Esophagus squamous epithelium (tissue), 5 donors: ENCODE measurements around the gene SERINC4. TPM values are rescaled to one million over a fixed set of nuclear protein-coding genes. Genes with fewer than 3 reads are reported as not detected.
"Not testable (repeated sequence)": the region's sequence is repeated elsewhere in the genome, so short reads cannot be mapped to it uniquely, and the experiment has no call there.

Experiments used
- DNase-seq: peaks from one replicate; lab custom pipeline; 2025; lab: John Stamatoyannopoulos, UW
- H3K27ac ChIP-seq, 4 donors: fragments of 200-600 bp; sonication (generic); one replicate each; pipeline ENCODE4 v1.5.1; 2016 to 2019; ENCODE audit warnings: mild to moderate bottlenecking in 1 of 4
- H3K27me3 ChIP-seq, 4 donors: fragments of 200-600 bp; sonication (generic); 1 replicate in 3 of 4; 2 replicates in 1 of 4; pipeline versions ENCODE4 v1.5.1 to v1.6.0; 2017 to 2021; ENCODE audit warnings: antibody characterized with exemption in 1 of 4
- H3K36me3 ChIP-seq, 3 donors: fragments of 200-600 bp; sonication (generic); one replicate each; pipeline ENCODE4 v1.5.1; 2016 to 2019
- H3K4me1 ChIP-seq, 3 donors: fragments of 200-600 bp; sonication (generic); one replicate each; pipeline ENCODE4 v1.5.1; 2017 to 2019
- H3K4me3 ChIP-seq, 4 donors: fragments of 200-600 bp; sonication (generic); 1 replicate in 3 of 4; 2 replicates in 1 of 4; pipeline ENCODE4 v1.5.1; 2016 to 2019; ENCODE audit warnings: mild to moderate bottlenecking in 2 of 4, moderate library complexity in 1 of 4
- H3K9me3 ChIP-seq, 3 donors: fragments of 200-600 bp; sonication (generic); one replicate each; pipeline ENCODE4 v1.5.1; 2016 to 2019
- POLR2A ChIP-seq, 4 donors: fragments of 450-650 bp; IDR thresholded peaks; one replicate each; pipeline ENCODE4 v1.6.1; 2017; ENCODE audit warnings: antibody characterized with exemption in 4 of 4, mild to moderate bottlenecking in 4 of 4, moderate library complexity in 3 of 4
- WGBS, 2 donors: methylation state at CpG; one replicate each; pipeline ENCODE4 v1.1.5; 2018; 5-methylcytosine and 5-hydroxymethylcytosine counted together
- intact Hi-C: fragments of 100-400 bp; cut with DNase I; formaldehyde crosslinking; loops from one replicate; pipeline ENCODE4 v1.15.0; 2022
- total RNA-seq, 4 donors: library from RNA; depleted of rRNA; stranded (reverse); fragments of >200 nt; gene quantifications; one replicate each; pipeline ENCODE4 v1.1.0, GENCODE V29; 2016
- TF ChIP-seq, protein P1 (sequence below), 6 experiments: fragments of 450-650 bp in 4 of 6; fragments of 200-600 bp in 2 of 6; sonication (generic) in 2 of 6; IDR thresholded peaks; one replicate each; pipeline ENCODE4 v1.5.1; 2016 to 2019; ENCODE audit warnings: antibody characterized with exemption in 6 of 6, mild to moderate bottlenecking in 4 of 6, moderate library complexity in 4 of 6
- donor health status: DM: yes; HTN: yes; CAD: no.

SERINC4 gene
- total RNA-seq, 4 donors from 2014 or later = 0.19 TPM; not detected in 3

DNA sequence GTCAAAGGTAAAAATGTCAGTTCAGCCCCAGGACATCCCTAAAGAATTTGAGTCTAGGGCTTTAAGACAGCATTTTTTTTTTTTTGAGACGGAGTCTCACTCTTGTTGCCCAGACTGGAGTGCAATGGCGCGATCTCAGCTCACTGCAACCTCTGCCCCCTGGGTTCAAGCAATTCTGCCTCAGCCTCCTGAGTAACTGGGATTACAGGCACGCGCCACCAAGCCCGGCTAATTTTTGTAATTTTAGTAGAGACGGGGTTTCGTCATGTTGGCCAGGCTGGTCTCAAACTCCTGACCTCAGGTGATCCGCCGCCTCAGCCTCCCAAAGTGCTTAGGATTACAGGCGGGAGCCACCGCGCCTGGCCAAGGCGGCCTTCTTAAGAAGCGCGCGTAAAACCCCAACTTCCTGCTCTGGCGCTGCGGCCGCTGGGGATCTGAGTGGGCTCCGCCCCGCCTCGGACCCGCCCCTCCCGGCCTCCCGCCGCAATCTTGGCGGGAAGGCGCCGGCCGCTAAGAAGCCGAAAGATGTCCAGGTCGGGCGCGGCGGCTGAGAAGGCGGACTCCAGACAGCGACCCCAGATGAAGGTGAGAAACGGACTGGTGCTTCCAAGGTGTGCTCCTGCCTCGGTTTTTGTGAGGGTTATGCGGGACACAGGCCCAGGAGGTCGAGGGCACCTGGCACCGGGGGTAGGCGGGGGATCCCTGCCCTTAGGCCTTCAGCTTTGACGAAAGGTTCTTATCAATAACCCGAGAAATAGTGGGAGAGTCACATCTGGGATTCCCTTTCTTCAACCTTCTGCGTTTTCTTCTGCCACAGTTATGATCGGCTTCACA, 26.7 kb upstream of the SERINC4 start, which contains the start of gene WDR76:
WDR76 (plus strand) TSS at position 495 of the 834 bp plus-strand sequence; CDS start at position 526, 31 bp downstream.
- H3K36me3 ChIP-seq = no peaks in the 10 kb centered on the region
- H3K27me3 ChIP-seq = no peaks in the 10 kb centered on the region
- TF ChIP-seq POLR2A (IDR thresholded peaks at IDR 0.05) = peak in 1 of 4 donors; percentile 37
- TF ChIP-seq, protein P1, sequence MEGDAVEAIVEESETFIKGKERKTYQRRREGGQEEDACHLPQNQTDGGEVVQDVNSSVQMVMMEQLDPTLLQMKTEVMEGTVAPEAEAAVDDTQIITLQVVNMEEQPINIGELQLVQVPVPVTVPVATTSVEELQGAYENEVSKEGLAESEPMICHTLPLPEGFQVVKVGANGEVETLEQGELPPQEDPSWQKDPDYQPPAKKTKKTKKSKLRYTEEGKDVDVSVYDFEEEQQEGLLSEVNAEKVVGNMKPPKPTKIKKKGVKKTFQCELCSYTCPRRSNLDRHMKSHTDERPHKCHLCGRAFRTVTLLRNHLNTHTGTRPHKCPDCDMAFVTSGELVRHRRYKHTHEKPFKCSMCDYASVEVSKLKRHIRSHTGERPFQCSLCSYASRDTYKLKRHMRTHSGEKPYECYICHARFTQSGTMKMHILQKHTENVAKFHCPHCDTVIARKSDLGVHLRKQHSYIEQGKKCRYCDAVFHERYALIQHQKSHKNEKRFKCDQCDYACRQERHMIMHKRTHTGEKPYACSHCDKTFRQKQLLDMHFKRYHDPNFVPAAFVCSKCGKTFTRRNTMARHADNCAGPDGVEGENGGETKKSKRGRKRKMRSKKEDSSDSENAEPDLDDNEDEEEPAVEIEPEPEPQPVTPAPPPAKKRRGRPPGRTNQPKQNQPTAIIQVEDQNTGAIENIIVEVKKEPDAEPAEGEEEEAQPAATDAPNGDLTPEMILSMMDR (IDR thresholded peaks at IDR 0.05) = peak in 1 of 6 experiments; percentile 13
- peak within 1 kb of the TSS; percentile 45 to 83 (median 60) for H3K4me3 ChIP-seq
- H3K27ac ChIP-seq = peak within 1 kb of the TSS; percentile 78 to 87 (median 86)
- H3K4me1 ChIP-seq = peaks cover 26 to 68% (median 27%) of the 10 kb centered on the region in 3 donors
- 9 to 10% methylated on average over 15 to 20 of the region's 48 CpGs for WGBS, 2 donors
- H3K9me3 ChIP-seq = no peaks in the 10 kb centered on the region
- peak; percentile 8 for DNase-seq
- intact Hi-C loops = no loop called here

DNA sequence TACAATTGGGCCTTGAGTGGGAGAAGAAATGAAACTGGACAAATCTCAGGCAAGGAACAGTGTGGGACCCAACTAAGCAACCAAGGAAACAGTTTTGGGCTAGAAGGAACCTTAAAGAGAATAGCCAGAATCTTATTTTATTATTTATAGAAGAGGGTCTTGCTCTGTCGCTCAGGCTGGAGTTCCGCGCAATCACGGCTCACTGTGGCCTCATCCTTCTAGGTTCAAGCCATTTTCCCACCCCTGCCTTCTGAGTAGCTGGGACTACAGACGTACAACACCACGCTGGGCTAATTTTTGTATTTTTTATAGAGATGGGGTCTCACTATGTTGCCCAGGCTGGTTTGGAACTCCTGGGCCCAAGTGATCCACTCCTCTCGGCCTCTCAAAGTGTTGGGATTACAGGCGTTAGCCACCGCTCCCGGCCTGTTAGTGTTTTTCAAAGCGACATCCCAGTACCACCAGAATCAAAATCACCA, 26.0 kb upstream of the SERINC4 start:
- 95 to 96% methylated on average over 10 to 11 of the region's 11 CpGs for WGBS, 2 donors

DNA sequence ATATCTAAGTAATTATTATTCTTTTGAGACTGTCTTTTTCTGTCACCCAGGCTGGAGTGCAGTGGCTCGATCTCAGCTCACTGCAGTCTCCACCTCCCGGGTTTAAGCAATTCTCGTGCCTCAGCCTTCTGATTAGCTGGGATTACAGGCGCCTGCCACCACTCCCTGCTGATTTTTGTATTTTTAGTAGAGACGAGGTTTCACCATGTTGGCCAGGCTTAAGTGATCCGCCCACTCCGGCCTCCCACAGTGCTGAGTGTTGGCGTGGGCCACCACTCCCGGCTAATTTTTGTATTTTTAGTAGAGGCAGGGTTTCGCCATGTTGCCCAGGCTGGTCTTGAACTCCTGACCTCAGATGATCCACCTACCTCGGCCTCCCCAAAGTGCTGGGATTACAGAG, 25.3 kb upstream of the SERINC4 start:
- H3K9me3 ChIP-seq, H3K4me3 ChIP-seq, DNase-seq, H3K36me3 ChIP-seq, H3K27me3 ChIP-seq, H3K27ac ChIP-seq, intact Hi-C loops: not testable (repeated sequence)
- peaks cover 26 to 81% (median 27%) of the 10 kb centered on the region in 3 donors for H3K4me1 ChIP-seq
- WGBS, 2 donors = 90 to 94% methylated on average over 9 to 11 of the region's 11 CpGs

More for the DNA sequence above, 26.0 kb upstream of the SERINC4 start:
- no peaks in the 10 kb centered on the region for H3K27me3 ChIP-seq
- H3K4me1 ChIP-seq = peaks cover 26 to 74% (median 27%) of the 10 kb centered on the region in 3 donors
- H3K36me3 ChIP-seq = peaks cover 0 to 1% (median 0%) of the 10 kb centered on the region in 3 donors
- intact Hi-C loops = no loop called here
- peak overlapping the region; percentile 78 to 87 (median 86) for H3K27ac ChIP-seq
- no peaks in the 10 kb centered on the region for H3K9me3 ChIP-seq
- no peak for TF ChIP-seq POLR2A (IDR thresholded peaks at IDR 0.05)
- TF ChIP-seq, protein P1 (IDR thresholded peaks at IDR 0.05) = no peak
- no peak for DNase-seq
- H3K4me3 ChIP-seq = peak overlapping the region in 3 of 4 donors; percentile 59 to 83 (median 60)

DNA sequence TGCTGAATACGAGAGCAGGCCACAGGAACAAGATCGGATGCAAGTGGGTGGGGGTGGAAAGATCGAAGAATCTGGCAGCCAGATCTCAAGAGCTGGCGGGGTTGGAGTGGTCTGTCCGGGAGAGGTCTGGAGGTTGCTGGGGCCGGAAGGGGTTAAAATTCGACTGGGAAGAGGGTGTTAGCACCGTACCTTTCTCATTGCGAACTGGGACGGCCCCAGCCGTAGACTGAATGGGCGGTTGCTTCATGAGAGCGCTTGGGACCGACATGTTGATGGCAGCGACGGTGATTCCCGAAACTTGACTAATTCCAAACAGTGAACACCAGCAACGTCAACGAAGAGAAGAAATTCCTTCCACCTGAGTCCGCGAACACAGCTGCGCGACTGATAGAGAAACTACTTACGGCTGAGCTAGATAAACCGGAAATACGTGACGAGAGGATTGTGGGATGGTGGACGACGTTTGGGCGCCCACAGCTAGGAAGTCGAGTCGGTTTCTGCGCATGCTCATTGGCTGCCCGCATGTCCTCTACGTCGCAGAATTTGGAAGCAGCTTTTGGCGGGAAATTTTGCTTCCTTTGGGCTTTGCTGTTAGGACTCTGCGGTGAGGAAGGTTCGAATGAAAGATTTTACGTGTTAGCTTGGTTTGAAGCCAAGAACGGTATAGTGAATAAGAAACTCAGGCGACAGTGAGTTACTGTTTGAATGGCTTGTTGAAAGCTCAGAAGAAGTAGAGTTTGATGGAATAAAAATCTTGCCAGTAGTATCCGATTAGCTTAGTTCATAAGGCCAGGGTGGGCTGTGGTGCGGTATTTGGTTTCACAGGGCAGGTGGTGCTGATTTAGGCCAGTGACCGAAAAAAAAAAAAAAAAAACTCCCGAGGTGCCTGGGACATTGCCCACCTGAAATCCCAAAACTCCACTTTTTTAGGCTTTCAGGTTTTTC, 24.6 kb upstream of the SERINC4 start, which contains the start of gene MFAP1:
MFAP1 (minus strand) TSS at position 389 of the 945 bp plus-strand sequence; CDS start at position 268, 121 bp downstream.
- DNase-seq = peak; percentile 55
- H3K9me3 ChIP-seq = no peaks in the 10 kb centered on the region
- 7 to 8% methylated on average over 40 to 43 of the region's 46 CpGs for WGBS, 2 donors
- peaks cover 0 to 16% (median 0%) of the 10 kb centered on the region in 3 donors for H3K36me3 ChIP-seq
- H3K27ac ChIP-seq = peak within 1 kb of the TSS; percentile 91 to 98 (median 94)
- TF ChIP-seq POLR2A (IDR thresholded peaks at IDR 0.05) = peak in 3 of 4 donors; percentile 59 to 91 (median 85)
- TF ChIP-seq, protein P1 (IDR thresholded peaks at IDR 0.05) = peak in 1 of 6 experiments; percentile 41
- intact Hi-C loops = no loop called here
- H3K4me3 ChIP-seq = peak within 1 kb of the TSS; percentile 67 to 95 (median 81)
- H3K27me3 ChIP-seq = no peaks in the 10 kb centered on the region
- peaks cover 26 to 82% (median 27%) of the 10 kb centered on the region in 3 donors for H3K4me1 ChIP-seq

DNA sequence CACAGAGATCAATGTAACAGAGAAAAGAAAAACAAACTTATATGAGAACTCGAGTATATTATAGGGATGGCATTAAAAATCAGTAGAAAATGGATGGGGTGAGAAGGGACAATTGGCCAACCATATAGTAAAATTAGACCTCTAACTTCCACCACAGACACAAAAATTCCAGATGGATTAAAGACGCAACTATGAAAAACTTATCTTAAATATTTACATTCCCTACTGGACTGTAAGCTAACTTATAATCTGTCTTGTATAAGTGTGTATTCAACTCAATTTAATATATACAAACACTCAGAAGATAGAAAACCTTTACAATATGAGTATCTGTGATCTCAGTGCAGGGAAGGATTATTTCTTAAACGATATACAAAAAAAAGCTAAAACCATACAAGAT, 21.5 kb upstream of the SERINC4 start:
- DNase-seq = no peak
- peaks cover 0 to 43% (median 0%) of the 10 kb centered on the region in 3 donors for H3K36me3 ChIP-seq
- no peak overlapping the region for H3K27ac ChIP-seq
- H3K4me1 ChIP-seq = peaks cover 15 to 61% (median 23%) of the 10 kb centered on the region in 3 donors
- H3K4me3 ChIP-seq = no peak overlapping the region
- H3K27me3 ChIP-seq = no peaks in the 10 kb centered on the region
- intact Hi-C loops = no loop called here
- WGBS, 2 donors = 50 to 59% methylated on average over 3 of the region's 3 CpGs
- H3K9me3 ChIP-seq = no peaks in the 10 kb centered on the region
- no peak for TF ChIP-seq POLR2A (IDR thresholded peaks at IDR 0.05)
- TF ChIP-seq, protein P1 (IDR thresholded peaks at IDR 0.05) = no peak

DNA sequence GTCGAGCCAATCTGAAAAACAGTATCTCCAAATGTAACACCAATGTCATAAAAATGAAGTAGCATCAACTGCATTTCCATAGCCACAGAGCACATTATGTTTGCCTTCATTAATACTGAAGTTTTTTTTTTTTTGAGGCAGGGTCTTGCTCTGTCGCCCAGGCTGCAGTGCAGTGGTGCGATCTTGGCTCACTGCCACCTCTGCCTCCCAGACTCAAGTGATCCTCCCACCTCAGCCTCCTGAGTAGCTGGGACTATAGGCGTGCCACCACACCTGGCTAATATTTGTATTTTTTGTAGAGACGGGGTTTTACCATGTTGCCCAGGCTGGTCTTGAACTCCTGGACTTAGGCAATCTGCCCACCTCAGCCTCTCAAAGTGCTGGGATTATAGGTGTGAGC, 15.0 kb upstream of the SERINC4 start:
- 94 to 95% methylated on average over 5 of the region's 5 CpGs for WGBS, 2 donors
- intact Hi-C loops, H3K4me3 ChIP-seq, DNase-seq, H3K4me1 ChIP-seq, H3K27ac ChIP-seq, H3K9me3 ChIP-seq, H3K27me3 ChIP-seq: not testable (repeated sequence)
- peaks cover 20 to 96% (median 46%) of the 10 kb centered on the region in 3 donors for H3K36me3 ChIP-seq
